GM18507 (cell line): ENCODE results near the gene UNK.
"Not testable (repeated sequence)": the region's sequence is repeated elsewhere in the genome, so short reads cannot be mapped to it uniquely, and the experiment has no call there.

Experiments used
- DNase-seq: peaks from one replicate; pipeline ENCODE4 v3.0.0; 2011; ENCODE audit warnings: low read depth; ENCODE audit not compliant: insufficient read length; ENCODE audit errors: extremely low spot score
- FAIRE-seq: peaks from 2 replicates; lab custom pipeline; 2011; peaks lifted over from hg19 to GRCh38; lab: Jason Lieb, UNC

UNK gene

DNA sequence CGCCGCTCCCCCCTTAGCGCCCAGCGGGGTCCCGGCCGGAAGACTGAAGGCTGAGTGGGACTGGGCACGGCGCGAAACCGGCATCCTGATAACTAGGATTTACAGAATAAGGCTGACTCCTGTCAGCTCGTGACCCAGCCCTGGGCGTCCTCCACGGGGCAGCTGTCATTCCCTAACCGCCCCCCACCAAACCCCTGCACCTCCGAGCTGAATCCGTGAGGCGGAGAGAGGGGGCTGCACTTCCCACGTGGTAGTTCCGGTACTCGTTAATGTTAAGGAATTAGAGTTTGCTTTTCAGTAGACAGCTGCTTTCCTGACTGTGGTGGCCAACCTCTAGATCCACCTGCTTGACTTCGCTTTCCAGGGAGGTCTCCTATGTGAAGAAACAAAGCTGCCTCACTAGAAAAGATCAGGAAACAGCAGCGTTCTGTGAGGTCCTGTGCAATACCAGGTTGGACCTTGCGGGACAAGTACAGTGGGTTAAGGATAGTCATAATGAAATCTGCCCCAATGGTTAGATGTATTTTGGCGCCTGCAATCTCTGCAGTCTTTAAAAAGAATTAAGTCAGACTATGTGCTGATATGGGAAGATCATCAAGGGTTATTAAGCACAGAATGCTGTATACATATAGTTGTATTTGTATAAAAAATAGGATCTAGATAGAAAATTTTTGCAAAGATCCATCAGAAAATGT is 71.6 kb downstream of the UNK start:
- no peak for DNase-seq
- no peak for FAIRE-seq

DNA sequence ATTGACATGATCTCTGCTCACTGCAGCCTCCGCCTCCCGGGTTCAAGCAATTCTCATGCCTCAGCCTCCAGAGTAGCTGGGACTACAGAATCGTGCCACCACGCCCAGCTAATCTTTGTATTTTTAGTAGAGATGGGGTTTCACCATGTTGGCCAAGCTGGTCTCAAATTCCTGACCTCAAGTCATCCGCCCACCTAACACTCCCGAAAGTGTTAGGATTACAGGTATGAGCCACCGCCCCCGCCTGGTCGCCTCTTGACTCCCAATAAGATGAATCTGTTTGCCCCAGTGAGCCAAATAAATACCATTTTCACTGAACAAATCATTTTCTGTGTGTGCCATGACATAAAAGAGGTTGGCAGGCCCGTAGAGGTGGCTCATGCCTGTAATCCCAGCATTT is 74.8 kb downstream of the UNK start:
- FAIRE-seq, DNase-seq: not testable (repeated sequence)

DNA sequence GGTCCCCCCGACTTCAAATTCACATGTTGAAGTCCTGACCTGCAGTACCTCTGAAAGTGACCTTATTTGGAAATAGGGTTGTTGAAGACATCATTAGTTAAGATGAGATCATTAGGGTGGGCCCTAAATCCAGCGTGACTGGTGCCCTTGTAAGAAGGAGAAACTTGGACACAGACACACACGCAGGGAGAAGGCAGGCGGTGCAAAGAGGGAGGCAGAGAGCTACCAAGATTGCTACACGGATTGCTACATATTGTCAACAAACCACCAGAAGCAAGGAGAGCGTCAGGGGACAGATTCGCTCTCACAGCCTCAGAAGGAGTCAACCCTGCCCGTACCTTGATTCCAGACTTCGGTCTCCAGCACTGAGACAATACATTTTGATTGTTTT is 77.3 kb downstream of the UNK start:
- DNase-seq, result no peak
- FAIRE-seq, result no peak

DNA sequence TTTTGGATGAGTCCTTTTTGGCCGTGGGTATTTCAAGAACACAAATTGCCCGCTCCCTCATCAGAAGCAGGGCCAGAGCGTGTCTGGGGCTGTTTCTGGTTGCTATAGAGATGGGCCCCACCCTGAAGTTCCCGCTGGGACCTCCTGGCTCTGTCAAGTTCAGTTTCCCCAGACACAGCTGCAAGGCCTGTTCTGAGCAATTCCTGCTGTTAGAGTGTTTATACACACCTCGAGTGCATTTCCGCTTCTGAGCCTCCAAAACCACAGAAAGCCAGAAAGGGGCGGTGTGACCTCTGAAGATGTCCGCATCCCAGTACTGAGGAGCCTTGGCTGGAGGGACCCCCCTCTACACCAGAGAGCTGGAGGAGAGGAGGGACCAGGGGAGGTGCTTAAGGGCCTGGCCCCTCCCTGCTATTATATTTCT is 79.9 kb downstream of the UNK start:
- DNase-seq (no peak), FAIRE-seq (peak; percentile 87)

DNA sequence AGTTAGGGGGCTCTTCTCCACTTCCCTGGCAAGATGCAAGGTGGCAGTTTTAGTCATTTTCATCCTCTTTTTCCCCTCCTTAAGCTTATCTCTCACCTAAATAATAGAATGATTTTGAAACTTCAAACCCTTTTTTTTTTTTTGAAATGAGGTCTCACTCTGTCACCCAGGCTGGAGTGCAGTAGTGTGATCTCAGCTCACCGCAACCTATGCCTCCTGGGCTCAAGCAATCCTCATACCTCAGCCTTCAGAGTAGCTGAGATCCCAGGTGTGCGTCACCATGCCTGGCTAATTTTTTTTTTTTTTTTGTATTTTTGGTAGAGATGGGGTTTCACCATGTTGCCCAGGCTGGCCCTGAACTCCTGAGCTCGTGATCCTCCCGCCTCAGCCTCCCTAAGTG is 80.3 kb downstream of the UNK start:
- not testable (repeated sequence) for FAIRE-seq, DNase-seq

DNA sequence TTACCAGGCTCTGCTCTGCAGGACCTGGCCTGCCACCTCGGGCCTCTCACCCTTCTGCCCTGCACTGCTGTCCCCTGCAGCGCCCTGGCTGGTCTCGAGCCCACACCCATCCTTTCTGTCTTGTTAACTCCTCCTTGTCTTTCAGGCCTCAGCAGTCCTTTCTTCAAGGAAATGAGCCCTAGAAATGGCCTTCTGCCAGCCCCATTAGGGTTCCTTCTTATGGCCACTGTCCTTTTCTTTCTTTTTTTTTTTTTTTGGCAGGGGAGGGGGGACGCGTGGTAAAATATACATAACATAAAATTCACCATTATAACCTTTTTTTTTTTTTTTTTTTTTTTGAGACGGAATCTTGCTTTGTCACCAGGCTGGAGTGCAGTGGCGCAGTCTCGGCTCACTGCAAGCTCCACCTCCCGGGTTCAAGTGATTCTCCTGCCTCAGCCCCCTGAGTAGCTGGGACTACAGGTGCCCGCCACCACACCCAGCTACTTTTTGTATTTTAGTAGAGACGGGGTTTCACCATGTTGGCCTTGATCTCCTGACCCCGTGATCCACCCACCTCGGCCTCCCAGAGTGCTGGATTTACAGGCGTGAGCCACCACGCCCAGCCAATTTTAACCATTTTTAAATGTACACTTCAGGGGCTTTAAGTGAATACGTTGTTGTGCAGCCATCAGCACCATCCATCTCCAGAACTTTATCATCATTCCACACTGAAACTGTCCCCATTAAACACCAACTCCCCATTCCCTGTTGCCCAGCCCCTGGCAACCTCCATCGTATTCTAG is 81.0 kb downstream of the UNK start:
- not testable (repeated sequence) for DNase-seq, FAIRE-seq

DNA sequence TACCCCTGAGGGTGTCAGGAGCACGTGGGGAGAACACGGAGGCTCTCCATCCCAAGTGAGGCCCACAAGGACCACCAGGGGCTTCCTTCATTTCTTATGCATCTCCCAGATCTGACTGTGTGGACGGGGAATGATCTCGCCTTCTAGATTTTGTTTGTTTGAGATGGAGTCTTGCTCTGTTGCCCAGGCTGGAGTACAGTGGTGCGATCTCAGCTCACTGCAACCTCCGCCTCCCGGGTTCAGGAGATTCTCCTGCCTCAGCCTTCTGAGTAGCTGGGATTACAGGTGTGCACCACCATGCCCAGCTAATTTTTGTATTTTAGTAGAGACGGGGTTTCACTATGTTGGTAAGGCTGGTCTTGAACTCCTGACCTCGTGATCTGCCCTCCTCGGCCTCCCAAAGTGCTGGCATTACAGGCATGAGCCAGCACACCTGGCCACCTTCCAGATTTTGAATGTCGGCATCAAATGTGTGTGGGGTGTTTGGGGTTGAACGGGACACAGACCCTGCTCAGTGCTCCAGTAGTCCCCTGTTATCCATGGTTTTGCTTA is 84.2 kb downstream of the UNK start:
- FAIRE-seq, DNase-seq: not testable (repeated sequence)

DNA sequence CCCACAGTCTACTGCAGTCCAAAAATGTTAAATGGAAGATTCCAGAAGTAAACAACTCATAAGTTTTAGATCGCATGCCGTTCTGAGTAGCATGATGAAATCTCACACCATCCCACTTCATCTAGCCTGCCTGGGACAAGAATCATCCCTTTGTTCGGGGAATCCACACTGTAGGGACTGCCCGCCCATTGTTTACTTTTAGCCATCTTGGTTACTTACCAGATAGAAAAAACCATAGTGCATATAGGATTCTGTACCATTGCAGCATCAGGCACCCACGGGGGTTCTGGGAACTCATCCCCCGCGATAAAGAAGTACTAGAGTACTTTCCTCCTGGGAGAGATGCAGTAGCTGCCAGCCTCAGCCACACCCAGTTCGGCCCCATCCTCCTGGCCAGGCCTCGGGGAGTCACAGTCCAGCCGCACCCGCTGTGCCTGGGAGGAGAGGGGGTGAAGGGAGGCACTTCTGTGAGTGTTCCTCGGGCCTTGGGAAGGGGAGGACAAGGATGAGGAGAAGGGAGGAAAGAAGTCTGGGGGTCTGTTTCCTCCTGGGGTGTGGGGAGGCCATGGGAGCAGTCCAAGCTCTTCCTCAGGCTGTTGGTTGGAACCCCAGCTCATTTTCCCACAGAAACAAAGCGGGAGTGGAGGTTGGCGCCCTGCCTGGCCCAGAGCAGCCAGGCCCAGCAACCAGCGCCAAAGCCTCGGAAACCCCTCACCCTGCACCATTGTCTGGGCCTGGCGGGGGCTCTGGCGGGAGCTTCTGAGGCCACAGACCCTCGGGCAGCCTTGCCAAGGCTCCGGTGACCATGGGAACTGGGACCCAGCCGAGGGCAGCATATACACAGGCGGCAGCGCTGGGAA is 84.9 kb downstream of the UNK start:
- DNase-seq (no peak), FAIRE-seq (no peak)

DNA sequence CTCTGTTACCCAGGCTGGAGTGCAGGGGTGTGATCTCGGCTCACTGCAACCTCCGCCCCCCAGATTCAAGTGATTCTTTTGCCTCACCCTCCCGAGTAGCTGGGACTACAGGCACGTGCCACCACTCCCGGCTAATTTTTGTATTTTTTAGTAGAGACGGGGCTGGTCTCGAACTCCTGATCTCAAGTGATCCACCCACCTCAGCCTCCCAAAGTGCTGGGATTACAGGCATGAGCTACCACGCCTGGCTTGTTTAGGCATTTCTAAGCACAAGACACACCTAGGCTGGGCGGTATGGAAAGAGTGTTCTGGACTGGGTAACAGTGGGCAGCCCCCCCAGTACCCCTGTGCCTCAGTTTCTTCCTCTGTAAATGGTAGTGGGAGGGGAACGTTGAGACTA is 85.6 kb downstream of the UNK start:
- FAIRE-seq, DNase-seq: not testable (repeated sequence)

DNA sequence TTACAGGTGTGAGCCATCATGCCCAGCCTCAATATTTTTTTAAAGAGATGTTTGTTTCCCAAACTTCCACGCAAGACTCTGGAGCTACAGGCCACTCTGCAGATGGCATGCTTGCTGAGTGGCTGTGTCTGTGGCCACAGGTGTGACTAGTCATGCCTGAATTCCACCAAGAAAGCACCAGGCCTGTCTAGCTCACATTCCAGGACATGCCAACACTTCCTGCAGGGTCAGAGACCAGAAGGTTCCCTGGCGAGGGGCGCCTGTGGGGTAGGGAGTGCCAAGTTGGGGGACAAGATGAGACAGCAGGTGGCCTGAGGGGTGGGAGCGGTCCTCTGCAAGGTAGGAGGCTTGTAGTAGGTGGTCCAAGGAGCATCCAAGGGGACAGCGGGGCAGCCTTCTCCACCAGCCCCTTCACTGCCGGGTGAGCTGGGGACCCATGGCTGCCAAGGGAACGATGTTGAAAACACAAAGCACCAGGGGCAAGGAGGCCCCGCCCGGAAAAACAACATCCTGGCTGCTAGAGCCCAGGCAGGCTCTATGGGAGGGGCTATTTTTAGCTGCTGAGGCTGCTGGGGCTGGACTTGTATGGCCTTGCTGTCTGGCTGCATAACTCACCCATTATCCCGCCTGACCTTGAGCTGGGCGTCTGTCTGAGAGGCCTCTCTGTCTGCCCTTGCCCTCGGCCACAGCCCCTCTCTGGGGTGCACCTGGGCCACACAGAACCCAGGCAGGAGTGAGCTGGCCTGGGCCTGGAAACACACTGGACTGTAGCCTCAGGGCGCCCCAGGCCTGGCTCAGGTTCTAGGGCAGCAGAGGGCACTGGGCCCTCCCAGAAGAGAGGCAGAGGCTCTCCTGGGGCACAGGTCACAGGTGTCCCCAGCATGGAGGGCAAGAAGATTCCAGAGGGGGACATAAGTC is 88.1 kb downstream of the UNK start:
- FAIRE-seq, result no peak
- DNase-seq, result no peak

DNA sequence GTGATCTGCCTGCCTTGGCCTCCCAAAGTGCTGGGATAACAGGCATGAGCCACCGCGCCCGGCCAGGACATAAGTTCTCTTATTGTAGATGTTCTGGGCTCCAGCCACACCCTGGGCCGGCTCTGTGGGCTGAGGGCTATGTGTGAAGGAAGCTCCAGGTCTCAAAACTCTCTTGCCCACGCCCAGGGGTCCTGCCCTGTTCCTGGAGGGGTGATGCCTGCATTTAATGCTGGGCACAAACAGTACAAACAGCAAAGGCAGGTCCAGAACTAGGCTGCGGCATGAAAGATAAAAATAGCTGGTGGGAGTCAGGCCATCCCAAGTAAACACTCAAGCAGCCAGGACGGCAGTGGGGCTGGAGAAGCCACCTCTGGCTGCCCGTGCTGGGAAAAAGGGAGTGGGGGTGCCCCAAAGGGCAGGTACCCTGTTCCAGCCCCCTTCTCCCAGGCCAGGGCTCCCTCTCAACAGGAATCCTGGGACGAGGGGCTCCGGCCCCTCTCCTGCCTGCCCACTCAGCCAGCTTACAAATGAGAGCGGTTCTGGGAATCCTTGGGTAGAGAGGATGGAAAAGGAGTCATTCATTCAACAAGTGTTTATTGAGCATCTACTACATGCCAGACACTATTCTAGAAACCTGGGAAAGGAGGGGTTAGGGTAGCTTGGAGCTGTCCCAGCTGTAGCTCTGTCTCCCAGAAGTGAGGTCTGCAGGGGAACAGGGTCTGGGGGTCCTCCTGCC is 89.1 kb downstream of the UNK start:
- FAIRE-seq (no peak), DNase-seq (no peak)

DNA sequence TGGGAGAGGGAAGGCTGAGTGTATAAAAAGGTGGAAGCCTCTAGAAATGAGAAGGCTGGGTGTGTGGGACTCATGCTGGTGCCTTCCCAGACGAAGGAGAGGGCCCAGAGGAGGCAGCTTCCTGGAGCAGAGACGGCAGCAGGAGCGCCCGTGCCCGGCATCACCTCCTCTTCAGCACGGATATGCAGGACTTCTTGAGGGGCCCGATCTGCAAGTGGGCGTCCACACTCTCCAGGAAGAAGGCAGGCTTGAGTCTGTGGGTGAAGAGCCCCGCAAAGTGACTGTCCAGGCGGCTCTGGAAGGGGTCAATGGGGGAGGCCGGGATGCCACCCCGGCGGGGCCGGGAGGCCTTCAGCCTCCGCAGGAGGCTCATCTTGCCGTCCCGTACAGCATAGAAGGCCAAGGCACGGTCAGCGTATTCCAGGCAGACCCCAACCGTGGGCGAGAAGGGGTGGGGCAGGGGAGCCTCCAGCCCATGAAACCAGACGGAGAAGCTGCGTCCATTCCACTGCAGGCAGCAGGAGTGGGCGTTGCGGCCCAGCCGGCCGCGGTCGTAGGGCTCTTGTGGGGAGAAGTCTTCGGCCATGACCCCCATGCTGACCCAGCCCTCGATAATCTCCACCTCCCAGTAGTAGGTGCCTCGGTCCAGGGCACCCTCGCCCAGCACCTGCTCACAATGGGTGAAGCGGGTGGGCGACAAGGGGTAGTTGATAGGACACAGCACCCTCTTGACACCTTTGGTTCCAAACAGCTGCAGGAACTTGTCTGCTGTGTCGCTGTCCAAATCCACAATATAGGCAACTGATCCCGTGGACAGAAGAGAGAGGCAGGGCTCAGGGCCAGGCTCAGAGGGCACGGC is 89.9 kb downstream of the UNK start:
- no peak for FAIRE-seq
- DNase-seq, result no peak
